ENCODE measurements around the gene GP2.
"Not testable (repeated sequence)": the region's sequence is repeated elsewhere in the genome, so short reads cannot be mapped to it uniquely, and the experiment has no call there.

GP2 gene

DNA sequence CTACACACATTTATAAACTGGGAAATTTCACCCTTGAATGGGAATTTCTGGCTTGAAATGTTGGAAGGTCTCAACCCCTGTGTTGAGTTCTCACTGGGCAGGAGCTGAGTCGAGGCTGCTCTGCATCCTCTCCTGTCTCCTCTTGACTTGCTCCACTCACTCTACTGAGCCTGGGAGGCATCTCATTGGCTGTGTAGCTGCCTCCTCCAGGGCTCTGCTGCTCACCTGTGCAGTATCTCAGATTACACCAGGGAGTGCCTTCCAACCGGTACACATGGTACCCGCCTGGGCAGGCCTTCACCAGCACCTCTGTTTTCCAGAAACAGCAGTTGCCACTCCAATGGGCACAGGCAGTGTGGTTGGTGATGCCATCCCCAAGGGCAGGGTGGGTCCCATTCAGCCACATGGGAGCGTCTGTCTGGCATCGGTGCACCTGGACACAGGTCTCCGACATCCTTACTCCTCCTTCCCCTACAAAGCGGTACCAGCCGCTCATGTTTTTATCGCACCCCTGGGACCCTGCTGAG, 3.7 kb downstream of the GP2 start:
- DNase-seq, result no peak

DNA sequence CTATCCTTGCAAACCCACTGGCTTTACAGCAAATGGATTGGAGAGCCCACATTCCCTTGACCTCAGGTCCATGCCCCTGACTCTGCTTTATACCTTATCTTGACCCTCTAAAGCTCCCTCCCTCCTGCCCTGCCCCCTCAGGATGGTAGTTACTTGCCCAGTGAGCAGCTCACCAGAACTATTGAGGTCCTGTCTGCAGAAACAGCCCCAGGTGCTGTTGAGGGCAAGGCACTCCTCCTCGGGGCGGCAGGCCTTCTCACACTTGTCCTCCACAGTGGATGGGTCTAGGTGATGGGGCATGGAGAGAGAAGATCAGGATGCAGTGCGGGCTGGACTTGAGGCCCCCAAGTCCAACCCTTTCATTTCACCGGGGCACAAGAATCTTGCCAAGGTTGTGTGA, 4.6 kb downstream of the GP2 start:
- no peak for DNase-seq

- DNase-seq, result no peak
Measured at GRCh38 chr16:20321671-20322070, 5.6 kb downstream of the GP2 start.

- not testable (repeated sequence) for DNase-seq
Measured at GRCh38 chr16:20321051-20321450, 6.3 kb downstream of the GP2 start.

DNA sequence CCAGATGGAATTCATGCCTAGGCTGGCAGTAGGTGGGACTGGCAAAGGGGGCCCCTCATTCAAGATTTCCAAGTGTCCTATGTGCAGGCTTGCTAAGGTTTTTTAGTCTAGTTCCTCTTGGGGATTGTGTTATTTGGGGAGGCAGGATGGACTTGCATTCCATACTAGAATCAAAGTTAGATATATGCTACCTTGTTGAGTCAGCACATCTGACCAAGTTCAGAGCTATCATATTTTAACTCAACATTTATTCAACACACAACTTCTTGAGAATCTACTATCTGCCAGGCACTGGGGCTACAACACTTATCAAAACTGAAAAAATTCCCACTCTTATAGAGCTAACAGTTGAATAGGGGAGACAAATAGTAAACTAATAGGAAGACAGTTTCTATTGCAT, 6.7 kb downstream of the GP2 start:
- no peak for DNase-seq

DNA sequence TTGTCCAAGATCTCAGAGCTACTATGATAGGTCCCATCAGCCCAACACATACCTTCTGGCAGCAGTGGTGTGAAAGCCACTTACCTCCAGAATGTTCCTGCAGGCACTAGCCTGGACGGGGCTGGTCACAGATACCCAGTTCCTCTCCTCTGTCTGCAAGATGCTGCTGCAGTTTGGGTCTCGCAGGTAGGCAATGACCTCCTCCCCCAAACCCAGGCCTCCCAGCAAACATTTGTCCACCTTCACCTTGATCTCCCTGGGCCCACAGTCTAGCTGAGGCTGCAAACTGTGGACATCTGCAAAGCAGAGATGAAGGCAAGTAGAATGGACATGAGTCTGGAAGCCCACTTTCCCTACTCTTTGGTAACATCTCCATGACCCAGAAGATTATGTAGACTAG, 7.1 kb downstream of the GP2 start:
- no peak for DNase-seq

GRCh38 chr16:20319406-20319805, 7.9 kb downstream of the GP2 start:
- no peak for DNase-seq

GRCh38 chr16:20318437-20318836, 8.9 kb downstream of the GP2 start:
- DNase-seq, result no peak

DNA sequence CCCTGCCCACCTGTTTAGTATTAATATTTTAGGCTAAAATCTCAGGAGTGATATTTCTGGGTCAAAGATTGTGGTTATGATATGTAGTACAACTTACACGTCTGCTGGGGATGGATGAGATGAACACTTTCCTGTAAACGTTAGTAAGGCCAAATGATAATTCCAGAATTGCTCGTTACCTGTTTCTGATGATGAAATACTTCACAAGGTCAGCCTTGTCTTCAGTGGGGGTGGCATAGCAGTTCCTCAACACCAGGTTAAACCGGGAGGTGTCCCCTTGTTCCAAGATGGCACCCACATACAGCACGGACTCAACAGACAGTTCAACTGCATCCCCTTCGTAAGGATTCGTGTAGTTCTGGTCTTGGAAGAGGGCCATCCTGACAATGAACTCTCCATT, 9.3 kb downstream of the GP2 start:
- no peak for DNase-seq

- DNase-seq, result no peak
Measured at GRCh38 chr16:20317117-20317516, 10.2 kb downstream of the GP2 start.

DNA sequence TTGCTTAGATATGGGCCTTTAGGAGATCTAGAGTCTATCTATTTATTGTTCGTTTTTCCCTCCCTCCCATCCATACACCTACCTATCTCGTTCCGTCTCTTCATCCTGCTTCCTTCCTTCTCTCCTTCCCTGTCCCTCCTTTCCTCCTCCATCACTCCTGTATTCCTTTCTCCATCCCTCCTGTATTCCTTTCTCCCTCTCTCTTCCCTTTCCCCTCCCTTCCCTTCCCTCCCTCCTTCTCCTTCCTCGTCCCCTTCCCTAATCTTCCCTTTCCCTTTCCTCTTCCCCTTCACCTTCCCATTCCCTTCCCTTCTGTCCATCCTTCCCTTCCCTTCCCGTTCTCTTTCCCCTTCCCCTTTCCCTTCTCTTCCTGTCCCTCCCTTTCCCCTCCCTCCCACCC, 10.6 kb downstream of the GP2 start:
- DNase-seq, result no peak

DNA sequence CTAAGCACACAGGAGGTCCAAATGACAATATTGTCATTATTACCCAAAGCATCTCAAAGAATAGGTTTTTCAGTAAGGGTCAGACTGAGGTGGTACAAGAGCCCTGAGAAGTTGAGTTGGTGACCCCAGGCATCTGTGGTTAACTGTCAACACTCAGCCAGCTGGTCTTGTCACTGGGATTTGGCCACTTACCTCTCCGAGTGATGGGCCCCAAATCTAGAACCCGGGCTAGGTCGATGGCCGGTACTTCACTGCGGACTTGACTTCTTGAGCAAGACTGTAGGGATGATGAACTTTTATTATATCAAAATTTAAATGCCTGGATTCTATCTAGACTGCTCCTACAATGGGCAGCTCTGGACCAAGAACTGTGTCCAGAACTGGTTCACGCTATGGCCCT, 11.5 kb downstream of the GP2 start:
- DNase-seq, result no peak

GRCh38 chr16:20314575-20314974, 12.7 kb downstream of the GP2 start:
- no peak for DNase-seq

- no peak for DNase-seq
Measured at GRCh38 chr16:20313741-20314140, 13.6 kb downstream of the GP2 start.

GRCh38 chr16:20312536-20313095, 14.7 kb downstream of the GP2 start:
- not testable (repeated sequence) for DNase-seq

DNA sequence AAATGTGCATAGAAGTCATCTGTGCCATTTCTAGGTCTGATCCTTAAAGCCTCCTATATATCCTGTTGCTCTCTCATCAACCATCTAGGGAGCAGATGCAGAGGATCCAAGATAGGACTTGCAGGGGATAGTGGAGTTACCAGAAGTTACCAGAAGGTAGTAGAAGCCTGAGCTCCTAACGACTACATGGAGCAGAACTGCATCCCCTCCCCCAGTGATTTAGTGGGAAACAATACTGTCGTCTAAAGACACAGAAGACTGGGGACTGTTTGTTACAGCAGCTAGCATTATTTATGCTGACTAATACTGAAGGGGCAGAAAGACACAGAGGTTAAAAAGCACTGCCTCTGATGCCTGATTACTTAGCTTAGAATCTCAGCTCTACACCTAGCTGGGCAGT, 15.8 kb downstream of the GP2 start:
- no peak for DNase-seq

GRCh38 chr16:20310421-20311395, 16.6 kb downstream of the GP2 start:
- no peak for DNase-seq

GRCh38 chr16:20309786-20310185, 17.5 kb downstream of the GP2 start:
- DNase-seq, result no peak

GRCh38 chr16:20308801-20309590, 18.3 kb downstream of the GP2 start:
- DNase-seq, result no peak

DNA sequence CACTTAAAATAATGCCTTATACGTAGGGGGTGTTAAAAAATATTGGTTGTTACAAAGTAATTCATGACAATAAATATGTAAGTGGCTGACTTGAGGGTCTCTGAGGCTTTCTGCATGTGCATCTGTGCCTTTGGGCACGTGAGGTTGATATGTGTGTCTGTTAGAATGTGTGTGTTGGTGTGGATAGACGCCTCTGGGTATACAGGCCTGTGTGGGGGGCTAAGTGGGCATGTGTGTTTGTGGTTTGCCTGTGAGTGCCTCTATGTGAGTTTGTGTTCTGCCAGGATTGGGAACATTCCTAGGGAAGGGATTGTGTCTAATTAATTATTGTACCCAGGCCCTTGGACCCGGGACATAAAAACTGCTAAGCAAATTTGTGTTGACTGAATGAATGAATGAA, 19.0 kb downstream of the GP2 start:
- no peak for DNase-seq

- DNase-seq, result no peak
Measured at GRCh38 chr16:20307791-20308190, 19.5 kb downstream of the GP2 start.

DNA sequence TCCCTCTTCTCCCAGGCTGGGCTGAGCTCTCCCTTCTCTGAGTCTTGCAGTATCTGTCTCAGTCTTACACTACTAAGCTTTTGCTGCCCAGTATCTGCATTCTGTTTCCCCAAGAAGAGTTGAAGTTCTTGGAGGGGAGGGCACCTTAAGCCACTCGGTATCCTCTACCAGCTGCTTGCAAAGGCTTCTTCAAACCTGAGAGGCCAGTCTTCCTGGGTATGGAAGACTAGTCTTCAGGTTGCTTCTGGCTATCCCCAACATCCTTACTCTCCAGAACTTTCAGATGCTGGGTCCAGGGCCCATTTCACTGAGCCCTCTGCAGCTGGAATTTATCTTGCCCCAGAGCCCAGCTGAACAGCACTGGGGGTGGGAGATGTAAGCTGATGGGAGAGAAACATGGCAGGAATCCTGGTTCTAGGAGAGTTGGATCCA, 20.1 kb downstream of the GP2 start:
- DNase-seq, result no peak

DNA sequence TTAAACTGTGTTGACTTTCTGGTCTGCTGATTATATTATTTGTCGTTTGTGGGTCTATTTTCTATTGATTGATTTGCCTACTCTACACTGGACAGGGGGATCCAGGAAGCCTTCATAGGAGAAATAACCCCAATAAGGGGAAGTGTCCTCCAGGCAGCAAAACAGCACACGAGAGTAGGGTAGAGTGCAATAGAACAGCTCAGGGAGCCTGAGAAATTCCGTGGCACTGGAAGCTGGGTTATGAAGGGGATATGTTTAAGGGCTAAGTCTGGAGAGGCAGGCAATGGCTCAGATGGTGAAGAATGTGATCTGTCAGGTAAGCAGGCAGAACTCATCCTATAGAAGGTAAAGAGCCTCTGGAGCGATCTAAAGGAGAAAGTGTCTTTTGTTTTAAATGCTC, 20.9 kb downstream of the GP2 start:
- DNase-seq, result no peak
